Heart left ventricle (tissue), 16 donors: ENCODE data around the gene KCNC4. TPM values are rescaled to one million over a fixed set of nuclear protein-coding genes. Genes with fewer than 3 reads are reported as not detected.
A peak's percentile ranks its signal among the peaks of the same experiment; 100 is the strongest.

ENCODE experiments used
- ATAC-seq, 4 donors: fragments of 200-7000 bp; cut with Tn5 transposase; one replicate each; pipeline ENCODE4 v1.9.1; 2020 to 2022; ENCODE audit warnings: moderate library complexity in 4 of 4, mild to moderate bottlenecking in 3 of 4, moderate number of reproducible peaks in 1 of 4
- DNase-seq, 5 donors: peaks; one replicate each; pipeline ENCODE4 v3.0.0-alpha.2; 2020
- H3K27ac ChIP-seq, 12 donors: fragments of 200-600 bp; sonication (generic) in 4 of 12; one replicate each; pipeline versions ENCODE4 v1.5.0 to v1.8.0; 2016 to 2022; ENCODE audit warnings: mild to moderate bottlenecking in 2 of 12
- H3K27me3 ChIP-seq, 9 donors: fragments of 200-600 bp; sonication (generic) in 2 of 9; one replicate each; pipeline versions ENCODE4 v1.5.1 to v1.8.0; 2016 to 2022; ENCODE audit warnings: mild to moderate bottlenecking in 3 of 9
- H3K36me3 ChIP-seq, 9 donors: fragments of 200-600 bp; sonication (generic) in 2 of 9; one replicate each; pipeline versions ENCODE4 v1.5.0 to v1.8.0; 2018 to 2022; ENCODE audit warnings: mild to moderate bottlenecking in 2 of 9
- H3K4me1 ChIP-seq, 12 donors: fragments of 200-600 bp; sonication (generic) in 4 of 12; one replicate each; pipeline versions ENCODE4 v1.5.0 to v1.8.0; 2016 to 2022; ENCODE audit warnings: mild to moderate bottlenecking in 3 of 12
- H3K4me3 ChIP-seq, 12 donors: fragments of 200-600 bp; sonication (generic) in 4 of 12; one replicate each; pipeline versions ENCODE4 v1.5.0 to v1.8.0; 2017 to 2022; ENCODE audit warnings: mild to moderate bottlenecking in 9 of 12, moderate library complexity in 4 of 12
- H3K9me3 ChIP-seq, 12 donors: fragments of 200-600 bp; sonication (generic) in 4 of 12; one replicate each; pipeline versions ENCODE4 v1.5.0 to v1.8.0; 2016 to 2022; ENCODE audit warnings: mild to moderate bottlenecking in 1 of 12
- CTCF ChIP-seq, 12 donors: fragments of 200-600 bp; sonication (generic) in 4 of 12; IDR thresholded peaks; one replicate each; pipeline versions ENCODE4 v1.5.0 to v1.8.0; 2018 to 2022; ENCODE audit warnings: antibody characterized with exemption in 12 of 12, mild to moderate bottlenecking in 5 of 12
- POLR2A ChIP-seq, 2 donors: fragments of 450-650 bp; IDR thresholded peaks; one replicate each; pipeline ENCODE4 v1.6.1; 2017; ENCODE audit warnings: antibody characterized with exemption in 2 of 2, mild to moderate bottlenecking in 2 of 2, moderate library complexity in 2 of 2
- WGBS, 4 donors: extraction: QIAGEN DNeasy Blood & Tissue Kit in 2 of 4; methylation state at CpG; one replicate each; pipeline versions ENCODE4 v1.1.5 to v1.1.7; 2013 to 2018; 5-methylcytosine and 5-hydroxymethylcytosine counted together
- intact Hi-C, 10 donors: fragments of 100-400 bp; cut with DNase I; formaldehyde crosslinking; loops; one replicate each; pipeline versions ENCODE4 v1.11.1 to v1.14.2; 2022
- polyA plus RNA-seq, 2 donors: library from polyadenylated mRNA; stranded (reverse); fragments of 200-250 nt; gene quantifications; one replicate each; pipeline ENCODE4 v1.2.3, GENCODE V29; 2013
- total RNA-seq, 9 donors: library from RNA; depleted of rRNA in 2 of 9; stranded (reverse); fragments of >200 nt in 2 of 9; fragmentation: NEBNext Ultra II Directional in 3 of 9; extraction: Animal tissue kit (Norgen Biotek cat#: 25700) in 3 of 9; gene quantifications; one replicate each; pipeline versions ENCODE4 v1.1.0 to v1.2.4, GENCODE V29; 2016 to 2023
- donor health status: ischemic (EF 13 %, LVEDD 7.1; RV severe dilation, severe dysfunction).
- donor health status: healthy with polysubstance abuse.
- donor health status: DM: no; HTN: yes; CAD: no.
- donor health status: DM: no; HTN: no; CAD: no.
- donor health status: ischemic (EF 25% LVEDD 6.9; RV normal size, moderate dysfunction).
- donor health status: ischemic (EF 25% LVEDD 5.7; RV mildly dilated, moderate dysfunction).
- donor health status: healthy.
- donor health status: DM: yes; HTN: yes; CAD: no.
- donor health status: ischemic (EF 35%, LVEDD 5.7; RV mildly dilated, moderate dysfunction).
- donor health status: nonischemic (EF 11% LVEDD 7.7; RV severe dilation, severe dysfunction).
- donor health status: DM: yes; HTN: yes; CAD: no.
- donor health status: PGD.
- donor health status: ischemic (EF 29% LVEDD 5.4; RV normal size, mild dysfunction).
- donor health status: nonischemic (EF 23%, LVEDD 6.1; RV moderate dilation, normal function).

The KCNC4 gene
- total and polyA plus RNA-seq, 11 donors = 2.4 to 15.2 (median 6.1) TPM

GRCh38 chr1:110255392-110255787 lies 45.3 kb downstream of the KCNC4 start:
- ATAC-seq (peak; percentile 83 to 90 (median 83)), DNase-seq (no peak)
- 38 to 59% (median 49%) methylated on average over 4 of the region's 4 CpGs for WGBS, 4 donors
- Histone ChIP-seq H3K4me3 (no peak overlapping the region), H3K4me1 (peaks cover 0 to 25% (median 5%) of the 10 kb centered on the region in 12 donors), H3K36me3 (no peaks in the 10 kb centered on the region), H3K27ac (peak overlapping the region in 2 of 12 donors; percentile 26 to 48), H3K9me3 (no peaks in the 10 kb centered on the region), H3K27me3 (no peaks in the 10 kb centered on the region)
- intact Hi-C loops = no loop called here
- TF ChIP-seq POLR2A (IDR thresholded peaks at IDR 0.05) = no peak
- TF ChIP-seq CTCF (IDR thresholded peaks at IDR 0.05) = no peak

- DNase-seq (no peak), ATAC-seq (no peak)
- Histone ChIP-seq H3K27ac (no peak overlapping the region), H3K4me3 (no peak overlapping the region), H3K9me3 (no peaks in the 10 kb centered on the region), H3K27me3 (no peaks in the 10 kb centered on the region), H3K4me1 (peaks cover 0 to 38% (median 5%) of the 10 kb centered on the region in 12 donors), H3K36me3 (no peaks in the 10 kb centered on the region)
- TF ChIP-seq CTCF (IDR thresholded peaks at IDR 0.05) = no peak
- no peak for TF ChIP-seq POLR2A (IDR thresholded peaks at IDR 0.05)
- intact Hi-C loops = no loop called here
- 52 to 62% (median 59%) methylated on average over 2 of the region's 2 CpGs for WGBS, 4 donors
Observed at GRCh38 chr1:110258734-110259133, 48.6 kb downstream of the KCNC4 start.

- H3K27ac ChIP-seq = no peak overlapping the region
- H3K9me3 ChIP-seq = no peaks in the 10 kb centered on the region
- peaks cover 0 to 41% (median 6%) of the 10 kb centered on the region in 12 donors for H3K4me1 ChIP-seq
- DNase-seq (no peak), ATAC-seq (no peak)
- TF ChIP-seq POLR2A (IDR thresholded peaks at IDR 0.05) = no peak
- TF ChIP-seq CTCF (IDR thresholded peaks at IDR 0.05) = no peak
- H3K4me3 ChIP-seq = no peak overlapping the region
- no peaks in the 10 kb centered on the region for H3K27me3 ChIP-seq
- no peaks in the 10 kb centered on the region for H3K36me3 ChIP-seq
- 61 to 75% (median 70%) methylated on average over 2 of the region's 2 CpGs for WGBS, 4 donors
- intact Hi-C loops = loop anchor here in 2 of 10 donors (10.0 kb wide), 1 partner anchor 45 kb away; the partner anchor contains the start of gene KCNC4 (in 2 of the 2)
Observed at GRCh38 chr1:110259770-110260169, 49.7 kb downstream of the KCNC4 start.

Other genes with a start within 250 kb of the KCNC4 start
- gene AHCYL1, start 225.5 kb upstream of the KCNC4 start, total RNA-seq = 10 to 100 TPM; 31.1 to 56.7 (median 48.7) TPM
- gene AHCYL1, start 225.5 kb upstream of the KCNC4 start, polyA plus RNA-seq = 10 to 100 TPM; 23.8 to 37.2 TPM
- 10 to 100 TPM; 14.7 to 22.8 (median 19.2) TPM for gene STRIP1, start 175.7 kb upstream of the KCNC4 start, total RNA-seq
- 10 to 100 TPM in 1 of 2 donors, 1 to 10 TPM in 1; 7.8 to 14.9 TPM for gene STRIP1, start 175.7 kb upstream of the KCNC4 start, polyA plus RNA-seq
- gene ALX3, start 139.6 kb upstream of the KCNC4 start, total RNA-seq = not detected
- gene ALX3, start 139.6 kb upstream of the KCNC4 start, polyA plus RNA-seq = not detected
- gene UBL4B, start 97.9 kb upstream of the KCNC4 start, total RNA-seq = not detected
- gene UBL4B, start 97.9 kb upstream of the KCNC4 start, polyA plus RNA-seq = under 1 TPM in 1 of 2 donors, not detected in 1; 0.11 TPM
- gene SLC6A17, start 59.8 kb upstream of the KCNC4 start, total RNA-seq = under 1 TPM in 7 of 9 donors, not detected in 2; 0.07 to 0.50 (median 0.32) TPM
- gene SLC6A17, start 59.8 kb upstream of the KCNC4 start, polyA plus RNA-seq = under 1 TPM in 1 of 2 donors, not detected in 1; 0.15 TPM
- 10 to 100 TPM; 14.1 to 24.4 (median 19.2) TPM for gene RBM15, start 129.1 kb downstream of the KCNC4 start, total RNA-seq
- 1 to 10 TPM; 4.6 to 5.1 TPM for gene RBM15, start 129.1 kb downstream of the KCNC4 start, polyA plus RNA-seq
- 1 to 10 TPM; 1.6 to 4.8 (median 2.3) TPM for gene SLC16A4, start 180.7 kb downstream of the KCNC4 start, total RNA-seq
- gene SLC16A4, start 180.7 kb downstream of the KCNC4 start, polyA plus RNA-seq = 1 to 10 TPM in 1 of 2 donors, under 1 TPM in 1; 1.00 to 1.9 TPM
- 100 to 1,000 TPM; 130 to 267 (median 221) TPM for gene LAMTOR5, start 197.4 kb downstream of the KCNC4 start, total RNA-seq
- gene LAMTOR5, start 197.4 kb downstream of the KCNC4 start, polyA plus RNA-seq = 100 to 1,000 TPM; 510 to 549 TPM
- gene PROK1, start 240.8 kb downstream of the KCNC4 start, total RNA-seq = 1 to 10 TPM in 1 of 9 donors, under 1 TPM in 4, not detected in 4; 0.23 to 2.1 (median 0.40) TPM
- 1 to 10 TPM in 1 of 2 donors, under 1 TPM in 1; 0.07 to 3.4 TPM for gene PROK1, start 240.8 kb downstream of the KCNC4 start, polyA plus RNA-seq